Measurements from ENCODE around the gene PEX16. TPM values are rescaled to one million over a fixed set of nuclear protein-coding genes. Genes with fewer than 3 reads are reported as not detected.

Gene PEX16
- total RNA-seq, 4 donors from 2014 or later: 31.3 to 111 (median 51.9) TPM

DNA sequence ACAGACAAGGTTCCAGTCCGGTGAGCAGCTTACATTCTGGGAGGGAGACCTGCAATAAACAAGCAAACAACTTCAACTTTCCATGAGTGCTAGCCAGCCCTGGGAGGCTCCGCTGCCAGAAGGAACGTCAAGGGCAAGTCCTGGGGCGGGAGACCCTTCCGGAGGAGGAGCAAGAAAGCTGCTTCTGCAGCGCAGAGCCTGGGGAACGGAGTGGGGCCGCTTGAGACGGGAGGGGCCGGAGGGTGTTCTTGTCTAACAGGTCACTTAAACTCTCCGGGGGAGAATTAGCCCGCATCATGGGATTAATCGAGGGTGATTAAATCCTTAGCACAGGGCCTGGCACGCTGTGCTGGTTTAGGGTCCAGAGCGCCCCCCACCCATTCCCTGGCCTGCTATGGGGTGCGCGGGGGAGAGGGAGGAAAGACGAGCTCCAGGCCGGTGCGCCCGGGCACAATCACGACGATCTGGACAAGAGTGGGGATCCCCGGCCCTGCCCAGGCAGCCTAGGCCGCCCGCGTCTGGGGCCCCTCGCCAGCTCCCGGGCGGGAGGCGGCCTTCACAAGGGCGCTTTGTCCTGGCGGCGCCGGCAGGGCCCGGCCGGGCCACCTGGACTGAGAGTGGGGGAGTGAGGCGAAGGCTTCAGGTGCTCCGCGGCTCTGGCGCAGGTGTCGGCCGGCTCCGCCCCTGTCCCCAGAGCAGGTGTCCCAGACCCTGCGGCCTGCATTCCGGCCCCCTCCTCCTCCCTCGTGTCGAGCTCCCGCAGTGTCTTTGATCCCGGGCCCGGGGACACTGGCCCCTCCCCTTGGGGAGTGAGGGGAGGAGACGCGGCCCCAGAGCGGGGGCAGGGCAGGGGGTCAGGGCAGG lies 4.1 kb upstream of the PEX16 start:
- Histone ChIP-seq H3K27ac (peak overlapping the region in 2 of 4 donors; percentile 21 to 29), H3K36me3 (no peaks in the 10 kb centered on the region), H3K4me3 (peak overlapping the region; percentile 13 to 56 (median 38)), H3K27me3 (peaks cover 35% of the 10 kb centered on the region), H3K4me1 (peaks cover 11 to 27% (median 24%) of the 10 kb centered on the region in 4 donors), H3K9me3 (no peaks in the 10 kb centered on the region)
- DNase-seq: peak; percentile 53
- in situ Hi-C loops (cut with MboI; ENCODE audit: low pct_ligation_motif_present in 1 of 4, low pct_unique_long_range_greater_than_20kb in 1 of 4, low sequenced_read_pairs in 3 of 4): no loop called here
- intact Hi-C loops (cut with DNase I; ENCODE audit: low total_unique reads): no loop called here
- TF ChIP-seq EP300 (IDR thresholded peaks at IDR 0.05; ENCODE audit: low read depth) (no peak), POLR2A (IDR thresholded peaks at IDR 0.05) (no peak), POLR2AphosphoS5 (IDR thresholded peaks at IDR 0.05) (no peak)
- TF ChIP-seq, protein P1, sequence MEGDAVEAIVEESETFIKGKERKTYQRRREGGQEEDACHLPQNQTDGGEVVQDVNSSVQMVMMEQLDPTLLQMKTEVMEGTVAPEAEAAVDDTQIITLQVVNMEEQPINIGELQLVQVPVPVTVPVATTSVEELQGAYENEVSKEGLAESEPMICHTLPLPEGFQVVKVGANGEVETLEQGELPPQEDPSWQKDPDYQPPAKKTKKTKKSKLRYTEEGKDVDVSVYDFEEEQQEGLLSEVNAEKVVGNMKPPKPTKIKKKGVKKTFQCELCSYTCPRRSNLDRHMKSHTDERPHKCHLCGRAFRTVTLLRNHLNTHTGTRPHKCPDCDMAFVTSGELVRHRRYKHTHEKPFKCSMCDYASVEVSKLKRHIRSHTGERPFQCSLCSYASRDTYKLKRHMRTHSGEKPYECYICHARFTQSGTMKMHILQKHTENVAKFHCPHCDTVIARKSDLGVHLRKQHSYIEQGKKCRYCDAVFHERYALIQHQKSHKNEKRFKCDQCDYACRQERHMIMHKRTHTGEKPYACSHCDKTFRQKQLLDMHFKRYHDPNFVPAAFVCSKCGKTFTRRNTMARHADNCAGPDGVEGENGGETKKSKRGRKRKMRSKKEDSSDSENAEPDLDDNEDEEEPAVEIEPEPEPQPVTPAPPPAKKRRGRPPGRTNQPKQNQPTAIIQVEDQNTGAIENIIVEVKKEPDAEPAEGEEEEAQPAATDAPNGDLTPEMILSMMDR (IDR thresholded peaks at IDR 0.05): no peak
- 33 to 40% methylated on average over 6 to 40 of the region's 54 CpGs for WGBS, 2 donors (ENCODE audit: low coverage in 1 of 2)

DNA sequence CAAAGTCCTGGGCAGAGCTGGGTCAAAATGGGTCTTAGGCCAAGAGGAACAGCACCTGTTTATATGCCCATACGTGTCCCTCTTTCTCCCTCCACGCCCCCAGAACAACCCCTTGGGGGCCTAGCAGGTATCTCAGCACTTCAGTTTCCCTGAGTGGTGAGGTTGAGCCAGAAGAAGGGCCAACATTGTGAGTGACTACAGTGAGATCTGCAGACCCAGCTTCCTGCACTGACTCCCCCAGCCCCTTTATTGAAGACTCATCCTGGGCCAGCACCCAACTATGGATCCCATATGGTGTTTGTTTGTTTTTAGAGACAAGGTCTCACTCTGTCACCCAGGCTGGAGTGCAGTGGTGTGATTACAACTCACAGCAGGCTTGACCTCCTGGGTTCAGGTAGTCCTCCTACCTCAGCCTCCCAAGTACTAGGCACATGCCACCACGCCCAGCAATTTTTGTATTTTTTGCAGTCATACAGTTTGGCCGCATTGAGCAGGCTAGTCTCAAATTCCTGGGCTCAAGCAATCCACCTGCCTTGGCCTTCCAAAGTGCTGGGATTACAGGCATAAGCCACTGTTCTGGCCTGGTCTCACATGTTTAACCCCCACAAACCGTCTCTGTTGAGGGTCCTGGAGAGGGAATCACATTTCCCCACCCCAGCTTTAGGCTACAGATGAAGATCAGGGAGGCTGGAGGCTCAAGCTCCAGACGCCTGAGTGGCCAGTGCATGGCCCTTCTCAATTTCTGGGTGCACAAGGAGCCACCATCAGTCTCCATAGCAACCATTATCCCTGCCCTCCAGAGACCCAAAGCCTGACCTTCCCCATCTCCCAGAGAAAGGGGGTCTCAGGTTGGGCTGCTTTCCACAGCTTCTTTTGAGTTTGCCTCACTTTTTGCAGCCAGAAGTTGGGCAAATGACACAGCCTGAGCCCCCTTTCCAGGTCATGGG lies 3.1 kb upstream of the PEX16 start:
- no peaks in the 10 kb centered on the region for H3K9me3 ChIP-seq
- TF ChIP-seq, protein P1 (IDR thresholded peaks at IDR 0.05): no peak
- no peak for TF ChIP-seq POLR2AphosphoS5 (IDR thresholded peaks at IDR 0.05)
- no peak for TF ChIP-seq EP300 (IDR thresholded peaks at IDR 0.05; ENCODE audit: low read depth)
- TF ChIP-seq POLR2A (IDR thresholded peaks at IDR 0.05): no peak
- intact Hi-C loops (cut with DNase I; ENCODE audit: low total_unique reads) (no loop called here), in situ Hi-C loops (cut with MboI; ENCODE audit: low pct_ligation_motif_present in 1 of 4, low pct_unique_long_range_greater_than_20kb in 1 of 4, low sequenced_read_pairs in 3 of 4) (no loop called here)
- no peak overlapping the region for H3K4me3 ChIP-seq
- DNase-seq: no peak
- 73 to 93% methylated on average over 2 to 6 of the region's 6 CpGs for WGBS, 2 donors (ENCODE audit: low coverage in 1 of 2)
- peaks cover 21 to 37% (median 29%) of the 10 kb centered on the region in 4 donors for H3K4me1 ChIP-seq
- H3K36me3 ChIP-seq: no peaks in the 10 kb centered on the region
- peaks cover 35% of the 10 kb centered on the region for H3K27me3 ChIP-seq
- no peak overlapping the region for H3K27ac ChIP-seq

DNA sequence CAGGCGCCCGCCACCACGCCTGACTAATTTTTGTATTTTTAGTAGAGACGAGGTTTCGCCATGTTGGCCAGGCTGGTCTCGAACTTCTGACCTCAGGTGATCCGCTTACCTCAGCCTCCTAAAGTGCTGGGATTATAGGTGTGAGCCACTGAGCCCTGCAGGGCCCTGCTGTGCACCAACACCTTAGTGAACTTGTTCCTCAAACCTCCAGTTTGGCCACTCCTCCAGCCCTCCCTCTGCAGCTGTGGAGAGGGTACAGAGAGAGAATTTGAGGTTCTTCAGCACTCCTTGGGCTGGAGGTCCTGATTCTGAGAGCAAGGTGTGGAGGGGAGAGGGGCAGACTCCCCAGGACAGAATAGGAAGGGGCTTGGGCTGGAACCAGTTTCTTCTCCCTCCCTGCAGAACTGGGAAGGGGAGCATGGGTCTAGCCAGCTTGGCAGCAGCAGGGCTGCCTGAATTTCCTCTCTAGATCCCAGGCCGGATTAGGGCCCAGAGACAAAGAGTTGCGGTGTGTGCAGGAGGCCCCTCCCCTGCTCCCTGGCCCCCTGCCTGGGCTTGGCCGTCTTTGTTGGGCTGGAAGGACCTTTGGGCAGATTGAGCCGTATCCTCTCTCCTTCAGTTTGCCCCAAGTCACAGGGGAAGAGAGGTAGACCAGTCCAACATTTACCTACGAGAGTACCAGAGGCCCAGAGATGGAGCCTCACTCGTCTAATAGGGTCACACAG lies 2.3 kb upstream of the PEX16 start:
- H3K36me3 ChIP-seq: peaks cover 0 to 2% (median 0%) of the 10 kb centered on the region in 4 donors
- H3K4me1 ChIP-seq: peaks cover 21 to 39% (median 29%) of the 10 kb centered on the region in 4 donors
- intact Hi-C loops (cut with DNase I; ENCODE audit: low total_unique reads) (loop anchor here (2.0 kb wide), 1 partner anchor 77 kb away; no protein-coding TSS in a partner anchor), in situ Hi-C loops (cut with MboI; ENCODE audit: low pct_ligation_motif_present in 1 of 4, low pct_unique_long_range_greater_than_20kb in 1 of 4, low sequenced_read_pairs in 3 of 4) (loop anchor here in 1 of 4 donors (10.0 kb wide), 1 partner anchor 65 kb away; no protein-coding TSS in a partner anchor)
- H3K27ac ChIP-seq: no peak overlapping the region
- H3K4me3 ChIP-seq: no peak overlapping the region
- TF ChIP-seq POLR2AphosphoS5 (IDR thresholded peaks at IDR 0.05): no peak
- no peak for TF ChIP-seq EP300 (IDR thresholded peaks at IDR 0.05; ENCODE audit: low read depth)
- TF ChIP-seq, protein P1 (IDR thresholded peaks at IDR 0.05): no peak
- TF ChIP-seq POLR2A (IDR thresholded peaks at IDR 0.05): no peak
- WGBS, 2 donors (ENCODE audit: low coverage in 1 of 2): 84 to 95% methylated on average over 6 to 13 of the region's 13 CpGs
- H3K27me3 ChIP-seq: peaks cover 35% of the 10 kb centered on the region
- DNase-seq: no peak
- no peaks in the 10 kb centered on the region for H3K9me3 ChIP-seq
